HAP-1 (cell line): ENCODE results near the gene VAMP7.
"Not testable (repeated sequence)": the region's sequence is repeated elsewhere in the genome, so short reads cannot be mapped to it uniquely, and the experiment has no call there.

Experiments
- DNase-seq, 2 experiments: peaks; one replicate each; pipeline ENCODE4 v3.0.0-alpha.2; 2016 to 2020; ENCODE audit warnings: low spot score in 2 of 2
- H3K27me3 ChIP-seq: fragments of 250-450 bp; sonication (Bioruptor Pico); 2 replicates; pipeline ENCODE4 v1.5.1; 2020; ENCODE audit warnings: low read depth, mild to moderate bottlenecking, moderate library complexity
- H3K36me3 ChIP-seq: fragments of 250-450 bp; sonication (Bioruptor Pico); replicated peaks from 2 replicates; pipeline ENCODE4 v1.5.1; 2020; ENCODE audit warnings: mild to moderate bottlenecking
- H3K4me1 ChIP-seq: fragments of 250-450 bp; sonication (Bioruptor Pico); 2 replicates; pipeline ENCODE4 v1.5.1; 2020; ENCODE audit warnings: mild to moderate bottlenecking
- H3K4me3 ChIP-seq: fragments of 250-450 bp; sonication (Bioruptor Pico); 2 replicates; pipeline ENCODE4 v1.5.1; 2020; ENCODE audit warnings: mild to moderate bottlenecking, moderate library complexity
- H3K9me3 ChIP-seq: fragments of 250-450 bp; sonication (Bioruptor Pico); 2 replicates; pipeline ENCODE4 v1.5.1; 2020; ENCODE audit warnings: mild to moderate bottlenecking, moderate library complexity
- in situ Hi-C: fragments of 300-500 bp; cut with MboI; formaldehyde crosslinking; loops from 3 replicates; pipeline ENCODE4 v1.14.3; 2020; ENCODE audit warnings: low sequenced_read_pairs, inconsistent platforms, mixed read lengths

The VAMP7 gene

DNA sequence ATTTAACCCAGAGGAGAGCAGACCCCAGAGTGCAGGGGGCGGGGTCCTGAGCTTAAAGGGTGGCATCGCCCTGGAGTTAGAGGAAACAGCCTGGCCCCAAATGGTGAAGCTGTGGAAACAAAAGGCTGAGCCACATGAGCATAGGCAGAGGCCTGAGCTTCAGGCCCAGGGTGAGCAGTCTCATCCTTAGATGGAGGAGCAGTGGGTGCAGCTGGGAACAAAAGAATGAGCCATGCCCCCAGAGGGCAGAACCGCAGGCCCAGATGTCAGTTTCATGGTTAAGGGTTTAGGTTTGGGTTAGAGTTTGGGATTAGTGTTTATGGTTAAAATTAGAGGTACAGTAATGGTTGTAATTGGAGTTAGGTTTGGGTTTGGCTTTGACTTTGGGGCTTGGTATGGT, 71.9 kb downstream of the VAMP7 start:
- no peaks in the 10 kb centered on the region for H3K27me3 ChIP-seq
- DNase-seq: no peak
- no peaks in the 10 kb centered on the region for H3K36me3 ChIP-seq
- 0 out of 2 replicates have a peak, but pooled peaks cover 2% of the 10 kb centered on the region for H3K9me3 ChIP-seq
- peaks cover 3% of the 10 kb centered on the region; the same call in 1 of the 2 replicates for H3K4me1 ChIP-seq
- in situ Hi-C loops: no loop called here
- H3K4me3 ChIP-seq: no peak overlapping the region

DNA sequence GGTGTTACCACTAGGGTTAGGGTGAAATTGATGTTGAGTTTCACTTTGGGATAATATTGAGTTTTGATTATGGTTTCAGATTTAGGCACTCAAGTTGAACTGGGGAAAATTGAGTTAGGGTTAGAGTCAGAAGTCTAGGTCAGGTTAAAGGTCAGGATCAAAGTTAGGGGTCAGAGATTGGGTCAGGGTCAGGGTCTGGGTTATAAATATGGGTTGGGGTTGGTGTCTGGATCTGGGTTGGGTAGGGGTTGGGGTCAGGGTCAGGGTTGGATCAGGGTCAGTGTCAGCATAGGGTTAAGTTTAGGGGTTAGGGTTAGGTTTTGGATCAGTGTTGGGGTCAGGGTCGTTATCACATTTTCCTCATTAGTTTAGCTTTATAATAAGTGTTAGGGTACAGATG, 73.6 kb downstream of the VAMP7 start:
- in situ Hi-C loops: no loop called here
- DNase-seq: no peak
- Histone ChIP-seq H3K4me3 (no peak overlapping the region), H3K27me3 (no peaks in the 10 kb centered on the region), H3K36me3 (no peaks in the 10 kb centered on the region), H3K4me1 (peaks cover 3% of the 10 kb centered on the region; the same call in 1 of the 2 replicates), H3K9me3 (0 out of 2 replicates have a peak, but pooled peaks cover 2% of the 10 kb centered on the region)

DNA sequence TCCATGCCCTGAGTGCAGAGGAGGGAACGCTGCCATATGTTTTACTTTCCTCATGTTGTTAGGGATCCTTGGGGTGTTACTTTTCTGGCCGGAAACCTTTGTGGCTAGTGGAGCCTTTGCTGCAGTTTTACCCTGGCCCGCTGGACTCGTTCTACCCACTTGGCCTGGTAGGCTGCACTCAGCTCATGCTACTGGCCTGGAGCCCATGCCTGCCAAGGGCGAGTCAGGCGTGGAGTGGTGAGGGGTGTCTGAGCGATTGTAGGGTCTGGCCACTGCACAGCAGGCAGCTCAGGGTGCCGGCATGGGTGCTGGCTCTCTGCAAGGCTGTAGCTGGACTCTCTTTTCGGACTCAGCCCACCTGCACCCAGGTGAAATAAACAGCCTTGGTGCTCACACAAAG, 75.0 kb downstream of the VAMP7 start:
- no peak for DNase-seq
- Histone ChIP-seq H3K4me1 (peaks cover 3% of the 10 kb centered on the region; the same call in 1 of the 2 replicates), H3K27me3 (no peaks in the 10 kb centered on the region), H3K4me3 (no peak overlapping the region), H3K36me3 (no peaks in the 10 kb centered on the region), H3K9me3 (0 out of 2 replicates have a peak, but pooled peaks cover 2% of the 10 kb centered on the region)
- in situ Hi-C loops: no loop called here

GRCh38 chrX:155956649-155957048, 75.5 kb downstream of the VAMP7 start:
- no peak for DNase-seq
- in situ Hi-C loops: no loop called here
- no peaks in the 10 kb centered on the region for H3K27me3 ChIP-seq

DNA sequence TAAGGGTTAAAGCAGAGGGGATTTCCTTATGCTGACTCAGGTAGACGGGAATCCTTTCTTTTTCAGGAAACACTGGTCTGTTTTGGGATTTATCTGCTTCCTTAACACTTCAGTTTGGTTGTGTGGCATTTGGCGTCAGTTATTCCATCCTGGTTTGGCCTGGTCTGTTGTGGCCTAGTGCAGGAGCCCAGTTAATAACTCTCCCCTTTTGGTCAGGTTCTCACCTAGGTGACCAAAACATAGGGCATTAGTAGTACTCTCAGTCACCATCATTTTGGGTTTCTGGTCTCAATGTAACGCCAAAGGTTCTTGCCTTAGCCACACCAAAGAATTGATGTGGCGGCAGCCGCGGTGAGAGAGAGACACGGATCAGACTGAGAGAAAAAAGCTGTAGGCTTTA, 76.7 kb downstream of the VAMP7 start:
- no peaks in the 10 kb centered on the region for H3K36me3 ChIP-seq
- H3K4me1 ChIP-seq: peaks cover 3% of the 10 kb centered on the region; the same call in 1 of the 2 replicates
- in situ Hi-C loops: no loop called here
- no peaks in the 10 kb centered on the region; the same call in 1 of the 2 replicates for H3K27me3 ChIP-seq
- no peak overlapping the region for H3K4me3 ChIP-seq
- DNase-seq: no peak
- H3K9me3 ChIP-seq: 0 out of 2 replicates have a peak, but pooled peaks cover 2% of the 10 kb centered on the region

More at GRCh38 chrX:155956649-155957048, 75.5 kb downstream of the VAMP7 start:
- Histone ChIP-seq H3K9me3 (0 out of 2 replicates have a peak, but pooled peaks cover 2% of the 10 kb centered on the region), H3K36me3 (no peaks in the 10 kb centered on the region), H3K4me1 (peaks cover 3% of the 10 kb centered on the region; the same call in 1 of the 2 replicates), H3K4me3 (no peak overlapping the region)

- in situ Hi-C loops: no loop called here
- no peaks in the 10 kb centered on the region; the same call in 1 of the 2 replicates for H3K27me3 ChIP-seq
- H3K4me3 ChIP-seq: no peak overlapping the region
- 0 out of 2 replicates have a peak, but pooled peaks cover 2% of the 10 kb centered on the region for H3K9me3 ChIP-seq
- H3K36me3 ChIP-seq: no peaks in the 10 kb centered on the region
- DNase-seq: no peak
- H3K4me1 ChIP-seq: peaks cover 3% of the 10 kb centered on the region; the same call in 1 of the 2 replicates
Measured at GRCh38 chrX:155959018-155959587, 78.0 kb downstream of the VAMP7 start.

DNA sequence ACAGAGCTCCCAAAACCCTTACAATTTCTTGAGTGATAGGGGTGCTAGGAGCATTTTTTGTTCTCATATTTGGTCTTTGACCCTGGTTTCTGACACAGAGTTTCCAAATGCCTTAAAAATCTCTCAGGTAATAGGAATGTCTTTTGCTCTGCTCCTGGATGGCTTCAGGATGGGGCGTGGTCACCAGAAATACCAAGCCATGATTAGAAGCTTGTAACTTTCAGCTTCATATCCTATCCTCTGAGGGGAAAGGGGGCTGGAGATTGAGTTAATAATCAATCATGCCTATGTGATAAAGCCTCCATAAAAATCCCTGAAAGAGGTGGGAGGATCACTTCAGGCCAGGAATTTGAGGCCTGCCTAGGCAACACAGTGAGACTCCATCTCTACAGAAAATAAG, 81.8 kb downstream of the VAMP7 start:
- H3K9me3 ChIP-seq: no peaks in the 10 kb centered on the region
- H3K4me1 ChIP-seq: no peaks in the 10 kb centered on the region
- in situ Hi-C loops: no loop called here
- no peak overlapping the region for H3K4me3 ChIP-seq
- no peak for DNase-seq
- no peaks in the 10 kb centered on the region for H3K36me3 ChIP-seq
- no peaks in the 10 kb centered on the region; the same call in 1 of the 2 replicates for H3K27me3 ChIP-seq

GRCh38 chrX:155966876-155967275, 85.7 kb downstream of the VAMP7 start:
- no peaks in the 10 kb centered on the region; the same call in 1 of the 2 replicates for H3K27me3 ChIP-seq
- H3K36me3 ChIP-seq: no peaks in the 10 kb centered on the region
- H3K4me3 ChIP-seq: no peak overlapping the region
- in situ Hi-C loops: no loop called here
- H3K9me3 ChIP-seq: no peaks in the 10 kb centered on the region
- no peaks in the 10 kb centered on the region for H3K4me1 ChIP-seq
- peak; percentile 66 to 76 for DNase-seq

GRCh38 chrX:155967653-155968325, 86.6 kb downstream of the VAMP7 start:
- H3K4me1 ChIP-seq: no peaks in the 10 kb centered on the region
- H3K9me3 ChIP-seq: no peaks in the 10 kb centered on the region
- in situ Hi-C loops: no loop called here

DNA sequence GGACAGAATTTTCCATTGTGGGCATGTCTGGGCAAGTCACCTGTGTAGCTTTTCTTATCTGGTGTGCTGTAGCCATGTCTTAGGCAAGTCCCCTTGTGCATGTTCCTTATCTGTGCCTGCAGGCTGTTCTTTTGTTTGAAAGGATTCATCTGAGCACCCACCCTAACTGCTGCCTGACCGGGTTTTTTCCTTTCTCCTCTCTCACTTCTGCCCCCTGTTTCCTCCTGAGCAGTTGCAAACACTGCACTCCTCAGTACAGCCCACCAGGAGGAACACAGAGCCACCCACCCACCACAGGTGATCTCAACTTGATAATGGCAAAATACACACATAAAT, 87.1 kb downstream of the VAMP7 start:
- in situ Hi-C loops: no loop called here
- no peaks in the 10 kb centered on the region for H3K27me3 ChIP-seq
- no peak for DNase-seq
- no peaks in the 10 kb centered on the region for H3K4me1 ChIP-seq
- H3K9me3 ChIP-seq: no peaks in the 10 kb centered on the region
- no peaks in the 10 kb centered on the region for H3K36me3 ChIP-seq
- no peak overlapping the region for H3K4me3 ChIP-seq

More at GRCh38 chrX:155967653-155968325, 86.6 kb downstream of the VAMP7 start:
- no peaks in the 10 kb centered on the region for H3K36me3 ChIP-seq
- no peak overlapping the region for H3K4me3 ChIP-seq
- DNase-seq: no peak
- no peaks in the 10 kb centered on the region for H3K27me3 ChIP-seq

- Histone ChIP-seq H3K4me1 (no peaks in the 10 kb centered on the region), H3K4me3 (no peak overlapping the region), H3K27me3 (no peaks in the 10 kb centered on the region), H3K9me3 (no peaks in the 10 kb centered on the region), H3K36me3 (no peaks in the 10 kb centered on the region)
- DNase-seq: no peak
- in situ Hi-C loops: no loop called here
Measured at GRCh38 chrX:155968791-155969190, 87.6 kb downstream of the VAMP7 start.

GRCh38 chrX:155971658-155972057, 90.5 kb downstream of the VAMP7 start:
- H3K36me3 ChIP-seq, H3K4me1 ChIP-seq, in situ Hi-C loops, H3K4me3 ChIP-seq, DNase-seq, H3K27me3 ChIP-seq, H3K9me3 ChIP-seq: not testable (repeated sequence)

DNA sequence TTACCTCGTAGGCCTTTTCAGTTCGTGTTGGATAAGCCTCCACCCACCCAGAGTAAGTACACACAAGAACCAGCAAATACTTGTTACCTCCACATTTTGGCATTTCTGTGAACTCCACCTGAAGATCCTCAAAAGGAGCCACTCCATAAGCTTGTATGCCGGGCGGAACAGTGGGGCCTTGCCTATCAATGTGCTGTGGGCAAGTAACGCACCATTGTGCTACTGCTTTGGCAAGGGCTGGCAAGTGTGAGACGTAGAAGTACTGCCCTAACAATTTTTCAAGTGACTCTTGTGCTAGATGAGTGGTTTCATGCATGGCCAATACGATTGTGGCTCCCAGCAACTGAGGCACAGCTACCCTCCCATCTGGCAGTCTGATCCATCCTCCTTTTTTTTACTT, 91.1 kb downstream of the VAMP7 start:
- H3K27me3 ChIP-seq, H3K4me3 ChIP-seq, in situ Hi-C loops, H3K9me3 ChIP-seq, DNase-seq, H3K36me3 ChIP-seq, H3K4me1 ChIP-seq: not testable (repeated sequence)

GRCh38 chrX:155983326-155983725, 102.2 kb downstream of the VAMP7 start:
- H3K36me3 ChIP-seq: no peaks in the 10 kb centered on the region
- H3K4me1 ChIP-seq: no peaks in the 10 kb centered on the region
- DNase-seq: no peak
- H3K9me3 ChIP-seq: no peaks in the 10 kb centered on the region; the same call in 1 of the 2 replicates
- no peaks in the 10 kb centered on the region for H3K27me3 ChIP-seq
- in situ Hi-C loops: no loop called here
- no peak overlapping the region for H3K4me3 ChIP-seq
